ENCODE measurements around the gene RTBDN. TPM values are rescaled to one million over a fixed set of nuclear protein-coding genes. Genes with fewer than 3 reads are reported as not detected.
A peak's percentile ranks its signal among the peaks of the same experiment; 100 is the strongest.

Gene RTBDN
- 0.47 and 0.72 TPM in 2 replicates for polyA plus RNA-seq (2012; rRNA removed)
- polyA plus RNA-seq (2012; cell fraction: cytosol; rRNA removed) = 0.23 and 0.55 TPM in 2 replicates
- polyA plus RNA-seq (2012; cell fraction: nucleus; rRNA removed) = 0.27 and 0.31 TPM in 2 replicates

DNA sequence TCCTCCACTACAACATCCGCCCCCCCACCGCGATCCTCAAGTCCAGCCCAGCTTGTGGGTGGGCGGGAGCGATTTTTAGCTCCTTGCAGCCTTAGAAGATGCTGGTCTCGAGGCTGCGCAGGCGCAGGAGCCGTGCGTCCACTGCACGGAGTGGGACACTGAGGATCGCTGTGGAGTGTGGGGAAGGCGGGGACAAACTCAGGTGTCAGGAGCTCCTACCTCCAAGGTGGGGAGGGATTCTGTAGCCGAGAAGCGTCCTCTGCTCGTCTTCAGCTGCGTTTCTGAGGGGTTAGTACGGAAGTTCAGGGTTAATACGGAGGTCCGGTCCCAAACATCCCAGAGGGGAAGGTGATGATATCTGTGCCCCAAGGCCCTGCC lies at the start of gene RTBDN:
RTBDN (minus strand) TSS at position 14 of the 378 bp plus-strand sequence. CDS start 4,600 bp downstream, outside the sequence.
- Histone ChIP-seq H3K79me2 (ENCODE audit: insufficient read depth) (no peaks in the 10 kb centered on the region), H3K27me3 (ENCODE audit: insufficient read depth) (no peaks in the 10 kb centered on the region), H3K9me3 (no peaks in the 10 kb centered on the region), H3K4me2 (peak within 1 kb of the TSS; percentile 94), H2AFZ (ENCODE audit: low read depth) (peak within 1 kb of the TSS; percentile 76), H3F3A (replicated peaks; ENCODE audit: insufficient read depth) (peaks cover 27% of the 10 kb centered on the region), H4K20me1 (ENCODE audit: insufficient read depth) (no peaks in the 10 kb centered on the region), H3K36me3 (replicated peaks in 1 of 2; ENCODE audit: control insufficient read depth in 1 of 2, insufficient read depth in 2 of 2, low read length in 1 of 2) (no peaks in the 10 kb centered on the region), H3K4me1 (ENCODE audit: control insufficient read depth in 1 of 2, insufficient read depth in 2 of 2, low read depth in 1 of 2, low read length in 1 of 2) (peaks cover 5 to 43% of the 10 kb centered on the region in 2 experiments; a peak in 2 of 4 replicates), H3K9ac (peak within 1 kb of the TSS; percentile 62), H3K9me2 (no peaks in the 10 kb centered on the region), H3K27ac (ENCODE audit: low read depth in 2 of 2, low read length in 1 of 2) (peak within 1 kb of the TSS in 1 of 2 experiments; percentile 67; a peak in 2 of 4 replicates), H3K4me3 (ENCODE audit: low read depth in 2 of 2, low read length in 1 of 2) (peak within 1 kb of the TSS; percentile 67 to 73)
- DNase-seq = no peak
- WGBS (ENCODE audit: low lambda C conversion rate) = 30% methylated on average over 18 of the region's 20 CpGs
- TF ChIP-seq EP300 (IDR thresholded peaks at IDR 0.05; ENCODE audit: borderline replicate concordance in 1 of 2, low read depth in 1 of 2, low read length in 1 of 2) (no peak), NRF1 (IDR thresholded peaks at IDR 0.05; ENCODE audit: low read depth, low read length) (peak; percentile 39)
- ChIA-PET CTCF (interaction anchor here (0.8 to 1.5 kb wide), 6 partner anchors 28 to 131 kb away, joined by 3 to 4 read pairs (median 3); partner anchors contain the start of gene RNASEH2A), POLR2A (interaction anchor here (1.2 kb wide), 1 partner anchor 103 kb away, joined by 4 read pairs; the partner anchor contains the start of gene CALR)

DNA sequence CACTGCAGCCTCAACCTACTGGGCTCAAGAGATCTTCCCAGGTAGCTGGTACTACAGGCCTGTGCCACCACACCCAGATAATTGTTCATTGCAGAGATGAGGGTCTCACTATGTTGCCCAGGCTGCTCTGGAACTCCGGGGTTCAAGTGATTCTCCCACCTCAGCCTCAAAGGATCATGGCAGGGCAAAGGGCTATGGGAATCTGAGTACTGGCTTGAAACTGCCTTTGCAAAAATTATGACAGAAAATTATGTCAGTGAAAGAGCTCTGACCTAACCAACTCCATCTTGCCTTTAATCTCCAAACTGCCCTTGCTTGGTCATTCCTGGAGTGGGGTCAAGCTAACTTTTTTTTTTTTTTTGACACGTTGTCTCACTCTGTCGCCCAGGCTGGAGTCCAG lies 48.2 kb upstream of the RTBDN start:
- TF ChIP-seq RXRA (IDR thresholded peaks at IDR 0.05; ENCODE audit: borderline replicate concordance, low read depth) (no peak), GABPA (IDR thresholded peaks at IDR 0.05; ENCODE audit: low read depth) (no peak)
- CTCF ChIA-PET = interaction anchor here (0.7 to 5.4 kb wide), 8 partner anchors 25 to 211 kb away, joined by 3 to 28 read pairs (median 3); partner anchors contain the start of gene FARSA
- POLR2A ChIA-PET = interaction anchor here (0.6 to 3.0 kb wide), 3 partner anchors 8 to 82 kb away, joined by 4 to 21 read pairs (median 4); partner anchors contain the start of gene GCDH
- peaks cover 0 to 3% of the 10 kb centered on the region in 2 experiments for H3K36me3 ChIP-seq (replicated peaks in 1 of 2; ENCODE audit: control insufficient read depth in 1 of 2, insufficient read depth in 2 of 2, low read length in 1 of 2)
- H3K27ac ChIP-seq (ENCODE audit: low read depth in 2 of 2, low read length in 1 of 2) = no peak overlapping the region
- no peaks in the 10 kb centered on the region for H3K9me3 ChIP-seq
- H3K9ac ChIP-seq = no peak overlapping the region
- H3K4me2 ChIP-seq = no peak overlapping the region
- peaks cover 6% of the 10 kb centered on the region for H3F3A ChIP-seq (replicated peaks; ENCODE audit: insufficient read depth)
- H2AFZ ChIP-seq (ENCODE audit: low read depth) = no peak overlapping the region
- no peak for DNase-seq
- H3K9me2 ChIP-seq = no peaks in the 10 kb centered on the region
- peaks cover 0 to 9% of the 10 kb centered on the region in 2 experiments; a peak in 1 of 4 replicates for H3K4me1 ChIP-seq (ENCODE audit: control insufficient read depth in 1 of 2, insufficient read depth in 2 of 2, low read depth in 1 of 2, low read length in 1 of 2)
- H3K4me3 ChIP-seq (ENCODE audit: low read depth in 2 of 2, low read length in 1 of 2) = no peak overlapping the region
- 79% methylated on average over 3 of the region's 3 CpGs for WGBS (ENCODE audit: low lambda C conversion rate)
- H3K27me3 ChIP-seq (ENCODE audit: insufficient read depth) = peaks cover 11% of the 10 kb centered on the region; the same call in 1 of the 2 replicates
- no peaks in the 10 kb centered on the region for H4K20me1 ChIP-seq (ENCODE audit: insufficient read depth)
- no peaks in the 10 kb centered on the region for H3K79me2 ChIP-seq (ENCODE audit: insufficient read depth)

DNA sequence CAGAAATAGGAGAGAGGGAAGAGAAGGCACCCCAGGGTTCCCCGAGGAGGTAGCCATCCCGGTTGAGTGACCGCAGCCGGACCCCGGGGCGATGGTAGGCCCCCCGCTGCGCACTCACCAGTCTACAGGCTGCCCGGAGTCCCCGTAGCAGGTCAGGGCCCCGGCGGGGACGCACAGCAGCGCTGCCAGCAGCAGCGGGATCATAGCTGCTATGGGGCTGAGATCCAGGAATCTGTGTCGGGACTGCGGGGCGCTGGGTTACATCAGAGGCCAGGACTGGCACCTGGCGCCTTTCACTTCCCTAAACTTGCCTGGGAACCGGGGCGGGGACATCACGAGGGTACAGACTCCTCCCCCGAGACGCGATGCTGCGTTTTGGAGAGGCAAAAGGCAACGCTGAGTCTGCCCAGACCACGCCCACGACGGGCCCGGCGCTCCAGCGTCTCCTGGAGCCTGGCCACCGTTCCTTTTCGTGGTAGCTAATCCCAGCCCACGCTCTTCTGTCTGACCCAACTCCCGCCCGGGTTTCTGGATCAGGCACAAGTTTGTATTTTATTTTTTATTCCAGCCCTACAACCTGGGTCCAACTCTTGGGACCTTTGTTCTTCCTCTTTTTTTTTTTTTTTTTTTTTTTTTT lies 46.9 kb upstream of the RTBDN start, which contains the start of gene DNASE2:
DNASE2 (minus strand) TSS at position 278 of the 637 bp plus-strand sequence; CDS start at position 204, 74 bp downstream.
- H3K9ac ChIP-seq = peak within 1 kb of the TSS; percentile 73
- peak; percentile 89 for TF ChIP-seq MXI1 (IDR thresholded peaks at IDR 0.05; ENCODE audit: low read depth, low read length)
- TF ChIP-seq CHD2 (IDR thresholded peaks at IDR 0.05; ENCODE audit: low read length, partially characterized antibody) = peak; percentile 10
- peak; percentile 57; the same call in 1 of the 2 replicates for TF ChIP-seq ELF1 (IDR thresholded peaks at IDR 0.05)
- TF ChIP-seq TAF1 (IDR thresholded peaks at IDR 0.05; ENCODE audit: borderline replicate concordance, low read depth, low read length) = peak; percentile 50; the same call in 1 of the 2 replicates
- TF ChIP-seq FOXJ3 (CRISPR knock-in tag; IDR thresholded peaks at IDR 0.05) = no peak
- TF ChIP-seq, protein P1, sequence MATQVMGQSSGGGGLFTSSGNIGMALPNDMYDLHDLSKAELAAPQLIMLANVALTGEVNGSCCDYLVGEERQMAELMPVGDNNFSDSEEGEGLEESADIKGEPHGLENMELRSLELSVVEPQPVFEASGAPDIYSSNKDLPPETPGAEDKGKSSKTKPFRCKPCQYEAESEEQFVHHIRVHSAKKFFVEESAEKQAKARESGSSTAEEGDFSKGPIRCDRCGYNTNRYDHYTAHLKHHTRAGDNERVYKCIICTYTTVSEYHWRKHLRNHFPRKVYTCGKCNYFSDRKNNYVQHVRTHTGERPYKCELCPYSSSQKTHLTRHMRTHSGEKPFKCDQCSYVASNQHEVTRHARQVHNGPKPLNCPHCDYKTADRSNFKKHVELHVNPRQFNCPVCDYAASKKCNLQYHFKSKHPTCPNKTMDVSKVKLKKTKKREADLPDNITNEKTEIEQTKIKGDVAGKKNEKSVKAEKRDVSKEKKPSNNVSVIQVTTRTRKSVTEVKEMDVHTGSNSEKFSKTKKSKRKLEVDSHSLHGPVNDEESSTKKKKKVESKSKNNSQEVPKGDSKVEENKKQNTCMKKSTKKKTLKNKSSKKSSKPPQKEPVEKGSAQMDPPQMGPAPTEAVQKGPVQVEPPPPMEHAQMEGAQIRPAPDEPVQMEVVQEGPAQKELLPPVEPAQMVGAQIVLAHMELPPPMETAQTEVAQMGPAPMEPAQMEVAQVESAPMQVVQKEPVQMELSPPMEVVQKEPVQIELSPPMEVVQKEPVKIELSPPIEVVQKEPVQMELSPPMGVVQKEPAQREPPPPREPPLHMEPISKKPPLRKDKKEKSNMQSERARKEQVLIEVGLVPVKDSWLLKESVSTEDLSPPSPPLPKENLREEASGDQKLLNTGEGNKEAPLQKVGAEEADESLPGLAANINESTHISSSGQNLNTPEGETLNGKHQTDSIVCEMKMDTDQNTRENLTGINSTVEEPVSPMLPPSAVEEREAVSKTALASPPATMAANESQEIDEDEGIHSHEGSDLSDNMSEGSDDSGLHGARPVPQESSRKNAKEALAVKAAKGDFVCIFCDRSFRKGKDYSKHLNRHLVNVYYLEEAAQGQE (IDR thresholded peaks at IDR 0.05; ENCODE audit: low read depth, low read length) = no peak
- no peak for TF ChIP-seq EZH2phosphoT487 (IDR thresholded peaks at IDR 0.05; ENCODE audit: borderline replicate concordance, low read depth)
- no peak for TF ChIP-seq JUND (IDR thresholded peaks at IDR 0.05)
- TF ChIP-seq, protein P2, sequence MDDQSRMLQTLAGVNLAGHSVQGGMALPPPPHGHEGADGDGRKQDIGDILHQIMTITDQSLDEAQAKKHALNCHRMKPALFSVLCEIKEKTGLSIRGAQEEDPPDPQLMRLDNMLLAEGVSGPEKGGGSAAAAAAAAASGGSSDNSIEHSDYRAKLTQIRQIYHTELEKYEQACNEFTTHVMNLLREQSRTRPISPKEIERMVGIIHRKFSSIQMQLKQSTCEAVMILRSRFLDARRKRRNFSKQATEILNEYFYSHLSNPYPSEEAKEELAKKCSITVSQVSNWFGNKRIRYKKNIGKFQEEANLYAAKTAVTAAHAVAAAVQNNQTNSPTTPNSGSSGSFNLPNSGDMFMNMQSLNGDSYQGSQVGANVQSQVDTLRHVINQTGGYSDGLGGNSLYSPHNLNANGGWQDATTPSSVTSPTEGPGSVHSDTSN (IDR thresholded peaks at IDR 0.05) = no peak
- TF ChIP-seq EP300 (IDR thresholded peaks at IDR 0.05; ENCODE audit: borderline replicate concordance in 1 of 2, low read depth in 1 of 2, low read length in 1 of 2) = no peak

More for the DNA sequence above, 46.9 kb upstream of the RTBDN start, which contains the start of gene DNASE2:
- ChIA-PET CTCF (interaction anchor here (0.6 to 5.4 kb wide), 13 partner anchors 9 to 220 kb away, joined by 3 to 28 read pairs (median 4); partner anchors contain the start of gene GCDH), POLR2A (interaction anchor here (0.6 to 3.0 kb wide), 8 partner anchors 8 to 242 kb away, joined by 3 to 21 read pairs (median 3); partner anchors contain the start of genes GCDH and SYCE2)
- DNase-seq = peak; percentile 95
- no peaks in the 10 kb centered on the region for H3K9me2 ChIP-seq
- H3K27ac ChIP-seq (ENCODE audit: low read depth in 2 of 2, low read length in 1 of 2) = peak within 1 kb of the TSS; percentile 71 to 76
- H4K20me1 ChIP-seq (ENCODE audit: insufficient read depth) = no peaks in the 10 kb centered on the region
- H3K79me2 ChIP-seq (ENCODE audit: insufficient read depth) = no peaks in the 10 kb centered on the region
- peaks cover 0 to 9% of the 10 kb centered on the region in 2 experiments; a peak in 1 of 4 replicates for H3K4me1 ChIP-seq (ENCODE audit: control insufficient read depth in 1 of 2, insufficient read depth in 2 of 2, low read depth in 1 of 2, low read length in 1 of 2)
- H3K27me3 ChIP-seq (ENCODE audit: insufficient read depth) = peaks cover 11% of the 10 kb centered on the region; the same call in 1 of the 2 replicates
- WGBS (ENCODE audit: low lambda C conversion rate) = 0% methylated on average over 15 of the region's 38 CpGs
- H3K9me3 ChIP-seq = no peaks in the 10 kb centered on the region
- H3K4me3 ChIP-seq (ENCODE audit: low read depth in 2 of 2, low read length in 1 of 2) = peak within 1 kb of the TSS; percentile 68 to 86
- peak within 1 kb of the TSS; percentile 85 for H3K4me2 ChIP-seq
- peaks cover 0 to 3% of the 10 kb centered on the region in 2 experiments for H3K36me3 ChIP-seq (replicated peaks in 1 of 2; ENCODE audit: control insufficient read depth in 1 of 2, insufficient read depth in 2 of 2, low read length in 1 of 2)
- H3F3A ChIP-seq (replicated peaks; ENCODE audit: insufficient read depth) = peaks cover 9% of the 10 kb centered on the region
- peak within 1 kb of the TSS; percentile 97 for H2AFZ ChIP-seq (ENCODE audit: low read depth)

Measured in SK-N-SH (cell line).